IPS DF 19.7 (cell line): Measurements from ENCODE around the gene CACNB1.

Experiments
- DNase-seq: peaks from one replicate; pipeline ENCODE4 v3.0.0-alpha.2; 2013; ENCODE audit warnings: low read depth, low spot score

The CACNB1 gene

DNA sequence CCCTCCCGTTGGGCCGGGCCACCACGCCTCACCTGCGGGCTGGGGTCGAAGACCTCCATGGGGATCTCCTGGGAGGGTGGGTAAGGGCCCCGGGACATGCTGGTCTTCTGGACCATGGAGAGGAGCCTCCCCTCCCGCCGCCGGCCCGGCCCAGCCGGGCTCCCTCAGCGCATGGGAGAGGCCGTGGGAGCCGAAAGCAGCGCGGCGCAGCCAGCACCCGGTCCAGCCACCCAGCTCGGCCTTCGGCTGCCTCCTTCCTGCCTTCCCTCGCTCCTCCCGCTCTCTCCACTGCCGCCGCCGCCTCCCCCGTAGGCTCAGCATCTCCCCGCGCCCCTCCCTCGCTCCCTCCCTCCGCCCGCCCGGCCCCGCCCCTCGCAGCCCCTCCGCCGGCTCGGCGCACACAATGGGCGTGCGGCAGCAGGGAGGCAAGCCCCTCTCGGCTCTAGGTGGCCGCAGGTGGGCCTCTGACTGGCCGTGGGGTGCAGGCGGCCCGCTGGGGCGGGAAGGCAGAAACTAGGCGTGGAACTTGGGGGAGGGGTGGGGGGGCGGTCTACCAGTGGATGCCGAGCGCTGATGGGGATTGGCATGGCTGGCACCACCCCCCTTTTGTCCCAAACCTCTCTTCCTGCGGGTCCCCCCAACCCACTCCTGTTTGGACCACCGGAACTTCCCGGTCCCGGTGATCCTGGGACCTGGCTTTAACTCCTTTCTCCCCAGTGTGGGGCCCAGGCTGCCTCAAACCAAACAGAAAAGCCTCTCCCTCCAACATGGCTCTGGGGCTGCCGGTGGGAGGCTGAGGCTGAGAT, at the start of gene CACNB1:
Gene CACNB1 (minus strand): TSS at position 290 of the 806 bp plus-strand sequence. CDS start 174 bp downstream, at position 116.
- no peak for DNase-seq

DNA sequence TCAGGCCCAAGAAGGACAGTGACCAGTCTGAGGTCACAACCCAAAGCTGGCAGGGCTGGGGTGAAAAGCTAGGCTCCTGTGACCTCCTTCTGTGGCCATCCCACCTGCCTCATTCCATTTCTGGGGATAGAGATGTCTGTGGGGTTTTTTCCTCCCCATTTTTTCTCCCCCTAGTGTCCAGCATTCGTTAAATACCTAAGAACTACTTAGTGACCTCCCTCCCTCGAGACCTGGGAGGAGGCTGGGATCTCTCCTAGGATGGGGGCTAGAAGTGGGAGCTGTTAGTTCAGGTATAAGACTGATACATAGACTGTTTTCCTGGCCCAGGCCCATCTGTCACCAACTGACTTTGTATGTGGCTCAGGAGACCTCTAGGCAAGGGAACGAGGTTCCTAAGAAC, 48.8 kb upstream of the CACNB1 start:
- no peak for DNase-seq

- peak; percentile 84 for DNase-seq
These were observed 47.4 kb upstream of the CACNB1 start for GRCh38 chr17:39244600-39245570.

GRCh38 chr17:39244016-39244599, 46.6 kb upstream of the CACNB1 start:
- no peak for DNase-seq

- no peak for DNase-seq
These were observed 45.7 kb upstream of the CACNB1 start for GRCh38 chr17:39243155-39243554.

DNA sequence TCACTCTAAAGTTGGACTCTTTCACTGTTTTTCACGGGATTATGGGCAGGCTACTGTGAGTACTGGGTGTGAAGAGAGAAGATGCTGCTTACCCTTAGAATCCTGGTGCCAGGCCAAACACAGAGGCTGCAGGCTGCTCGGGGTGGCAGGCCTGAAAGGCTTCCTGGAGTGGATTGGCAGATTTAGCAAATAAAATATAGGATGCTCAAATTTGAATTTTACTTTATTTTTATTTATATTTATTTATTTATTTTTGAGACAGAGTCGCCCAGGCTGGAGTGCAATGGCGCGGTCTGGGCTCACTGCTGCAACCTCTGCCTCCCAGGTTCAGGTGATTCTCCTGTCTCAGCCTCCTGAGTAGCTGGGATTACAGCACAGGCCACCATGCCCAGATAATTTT, 43.2 kb upstream of the CACNB1 start:
- DNase-seq: no peak

DNA sequence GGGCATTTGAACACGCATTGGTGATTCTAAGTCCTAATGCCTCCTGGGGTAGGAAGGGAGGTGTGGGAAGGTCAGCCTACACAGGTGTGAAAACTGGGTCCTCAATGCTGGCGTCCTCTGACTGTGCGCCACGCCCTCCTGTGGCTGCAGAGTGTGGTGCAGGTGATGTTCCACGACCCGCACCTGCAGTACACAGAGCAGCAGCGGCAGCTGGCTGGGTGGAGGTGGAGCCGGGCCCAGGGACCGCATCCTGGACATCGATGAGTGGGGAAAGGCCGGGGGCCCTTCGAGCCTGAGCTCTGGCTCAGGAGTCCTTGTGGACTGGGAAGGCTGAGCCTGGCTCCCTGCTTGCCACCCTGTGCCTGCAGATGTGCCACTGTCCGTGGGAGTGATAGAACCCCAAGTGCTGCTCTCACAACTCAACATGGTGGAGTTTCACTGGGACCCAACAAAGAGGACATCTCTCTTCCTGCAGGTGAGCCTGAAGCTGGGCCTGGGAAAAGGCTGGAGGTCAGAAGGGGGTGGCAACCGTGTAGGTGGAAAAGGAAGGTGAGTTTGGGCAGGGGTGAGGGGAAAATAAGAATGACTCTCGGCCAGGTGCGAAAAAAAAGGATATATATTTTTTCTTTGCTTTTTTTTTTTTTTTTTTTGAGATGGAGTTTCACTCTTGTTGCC, 42.3 kb upstream of the CACNB1 start:
- peak; percentile 69 for DNase-seq

GRCh38 chr17:39238311-39238972, 41.0 kb upstream of the CACNB1 start:
- DNase-seq: no peak

DNA sequence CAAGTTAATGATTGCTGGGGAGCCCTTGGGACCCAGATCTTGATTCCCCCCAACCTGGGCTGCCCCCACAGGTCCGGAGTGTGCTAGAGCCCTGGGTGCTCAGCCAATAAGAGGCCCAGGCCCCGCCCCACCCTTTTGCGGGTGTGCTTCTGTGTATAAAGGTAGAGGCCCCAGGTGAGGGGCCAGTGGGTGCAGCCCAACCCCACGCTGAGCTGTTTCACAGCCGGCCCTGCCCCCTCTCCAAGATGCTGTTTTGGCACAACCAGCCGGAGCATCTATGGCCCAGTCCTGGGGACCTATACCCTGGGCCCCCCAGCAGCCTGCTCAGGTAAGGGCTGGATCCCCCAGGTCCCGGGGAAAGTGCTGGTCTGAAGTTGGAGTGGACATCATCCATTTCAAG, 40.1 kb upstream of the CACNB1 start:
- DNase-seq: no peak

- no peak for DNase-seq
These were observed 39.5 kb upstream of the CACNB1 start for GRCh38 chr17:39236981-39237441.

DNA sequence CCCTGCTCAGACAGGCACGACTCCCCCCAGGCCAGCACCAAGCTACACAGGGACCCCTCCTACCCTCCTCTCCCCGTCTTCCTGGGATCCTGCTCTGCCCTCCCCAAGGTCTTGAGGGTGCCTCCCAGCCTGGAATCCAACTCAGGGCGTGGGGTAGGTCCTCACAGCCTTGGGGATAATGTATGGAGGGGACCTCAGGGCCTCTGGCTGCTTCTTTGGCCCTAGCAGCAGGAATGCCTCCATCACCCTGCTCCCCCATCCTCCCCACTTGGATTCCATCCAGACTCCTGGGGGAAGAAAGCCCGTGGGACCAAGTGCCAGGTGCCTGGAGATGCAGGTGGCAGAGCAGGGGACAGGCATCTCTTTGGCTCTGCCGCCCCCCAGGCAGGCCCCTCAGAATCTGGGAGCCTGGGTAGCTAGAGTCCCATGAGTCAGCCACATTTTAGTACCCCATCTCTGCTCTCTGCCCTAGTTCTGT, 39.0 kb upstream of the CACNB1 start:
- DNase-seq: no peak

DNA sequence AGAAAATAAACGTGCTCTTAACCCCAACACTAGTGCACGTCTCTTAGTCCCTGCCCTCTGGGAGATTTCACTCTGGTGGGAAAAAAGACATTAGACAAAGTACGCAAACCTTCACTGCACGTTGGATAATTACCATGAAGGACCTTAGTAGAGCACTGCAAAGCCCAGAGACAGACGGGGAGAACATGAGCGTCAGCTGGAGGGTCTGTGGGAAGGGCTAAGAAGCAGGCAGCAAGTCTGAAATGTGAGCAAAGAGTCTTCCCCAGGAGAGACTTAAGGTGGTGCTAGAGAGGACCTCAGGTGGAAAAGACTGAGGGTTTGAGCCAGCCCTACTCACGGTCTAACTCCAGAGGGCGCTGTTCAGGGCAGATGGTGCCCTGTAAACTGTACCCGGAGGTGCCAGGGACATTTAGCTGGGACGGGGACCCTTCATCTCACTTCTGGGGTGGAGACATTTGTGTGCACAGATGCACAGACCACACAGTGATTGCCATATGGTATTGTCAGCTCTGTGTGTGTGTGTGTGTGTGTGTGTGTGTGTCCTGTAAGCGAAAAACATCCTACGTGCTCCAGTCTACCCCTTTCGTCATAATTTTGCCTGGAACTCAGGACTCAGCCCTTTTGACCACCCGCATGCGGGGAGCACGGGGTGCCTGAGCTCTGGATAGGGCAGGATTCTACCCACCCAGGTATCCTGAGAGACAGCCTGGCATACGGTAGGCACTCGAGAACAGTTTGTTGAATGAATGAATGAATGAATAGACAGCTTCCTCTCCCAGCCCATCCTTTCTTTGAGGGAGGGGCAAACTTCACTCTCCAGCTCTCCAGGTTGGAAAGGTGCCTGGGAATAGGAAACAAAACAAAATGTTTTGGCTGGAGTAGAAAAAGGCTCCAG, 38.3 kb upstream of the CACNB1 start:
- DNase-seq: peak; percentile 91

DNA sequence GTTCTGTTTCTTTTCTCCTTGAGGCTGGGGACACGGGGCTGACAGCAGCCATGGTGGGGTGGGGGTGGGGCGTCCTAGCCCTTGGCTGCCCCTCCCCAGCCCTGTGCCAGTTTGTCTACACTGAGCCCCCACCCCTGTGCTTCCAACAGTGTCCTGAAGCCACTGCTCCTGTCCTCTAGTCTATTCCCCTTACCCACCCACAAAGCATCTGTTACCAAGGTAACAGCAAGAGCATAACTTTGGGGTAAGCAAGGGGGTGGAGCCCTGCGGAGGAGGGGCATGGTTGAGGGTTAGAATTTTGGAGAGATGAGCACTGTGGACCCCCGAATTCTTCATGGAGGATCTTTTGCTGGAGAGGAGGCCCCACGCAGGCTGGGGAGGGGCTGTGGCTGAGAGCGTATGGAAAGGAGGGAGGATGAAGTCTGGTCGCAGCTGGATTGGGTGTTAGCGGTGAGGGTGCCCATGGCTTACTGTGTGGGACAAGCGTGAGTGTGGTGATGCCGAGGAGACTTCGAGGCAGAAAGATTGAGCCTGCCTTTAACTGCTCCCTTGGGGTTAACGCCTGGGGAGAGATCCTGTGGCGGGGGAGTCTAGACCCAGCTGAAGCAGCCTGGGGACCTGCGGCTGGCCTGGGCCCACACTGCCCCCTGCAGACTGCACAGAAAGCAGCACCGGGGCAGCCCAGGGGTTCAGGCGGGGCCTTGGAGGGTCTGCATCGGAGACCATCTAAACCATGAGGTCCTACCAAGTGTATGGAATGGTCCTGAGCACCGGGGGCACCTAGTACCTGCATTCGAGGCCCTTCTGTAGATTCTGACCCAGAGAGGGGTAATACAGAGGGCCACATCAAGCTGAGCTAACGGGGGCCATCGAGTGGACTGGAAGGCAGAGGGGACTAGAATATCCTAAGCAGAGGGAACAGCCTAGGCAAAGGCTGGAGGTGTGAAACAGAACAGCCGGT, 34.4 kb upstream of the CACNB1 start:
- DNase-seq: no peak

DNA sequence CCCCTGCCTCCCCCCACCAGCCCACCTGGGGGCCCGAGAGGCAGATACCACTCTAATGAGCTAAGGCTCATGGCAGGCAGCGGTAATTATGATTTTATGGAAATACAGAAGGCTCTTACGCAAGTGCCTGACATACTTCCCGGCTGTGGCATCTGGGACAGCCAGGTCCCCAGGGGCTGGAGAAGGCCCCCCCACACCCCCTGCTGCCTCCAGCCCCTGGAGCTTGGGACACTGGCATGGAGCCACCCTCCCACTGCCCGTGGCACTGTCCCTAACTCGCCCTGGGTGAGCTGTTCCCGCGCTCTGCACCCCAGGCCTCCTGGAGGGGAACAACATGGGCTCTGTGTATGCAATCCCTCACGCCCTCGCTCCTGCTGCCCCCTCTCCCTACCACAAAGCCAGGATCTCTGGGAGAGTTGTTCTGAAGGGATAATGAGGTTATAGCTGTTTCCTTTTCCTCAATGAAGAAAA, 33.7 kb upstream of the CACNB1 start:
- no peak for DNase-seq

DNA sequence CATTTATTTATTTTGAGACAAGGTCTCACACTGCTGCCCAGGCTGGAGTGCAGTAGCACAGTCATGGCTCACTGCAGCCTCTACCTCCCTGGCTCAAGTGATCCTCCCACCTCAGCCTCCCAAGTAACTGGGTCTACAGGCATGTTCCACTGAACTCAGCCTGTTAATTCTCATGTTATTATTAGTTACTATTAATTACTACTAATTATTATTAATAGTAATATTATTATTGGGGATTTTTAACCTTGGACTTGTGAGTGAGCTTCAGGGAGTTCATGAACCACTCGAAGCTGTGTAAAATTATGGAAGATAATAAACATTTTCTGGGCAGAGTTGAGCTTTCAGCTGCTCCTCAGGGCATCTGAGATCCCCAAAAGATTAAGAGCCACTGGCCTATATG, 32.9 kb upstream of the CACNB1 start:
- no peak for DNase-seq

- no peak for DNase-seq
These were observed 31.9 kb upstream of the CACNB1 start for GRCh38 chr17:39229274-39229913.

DNA sequence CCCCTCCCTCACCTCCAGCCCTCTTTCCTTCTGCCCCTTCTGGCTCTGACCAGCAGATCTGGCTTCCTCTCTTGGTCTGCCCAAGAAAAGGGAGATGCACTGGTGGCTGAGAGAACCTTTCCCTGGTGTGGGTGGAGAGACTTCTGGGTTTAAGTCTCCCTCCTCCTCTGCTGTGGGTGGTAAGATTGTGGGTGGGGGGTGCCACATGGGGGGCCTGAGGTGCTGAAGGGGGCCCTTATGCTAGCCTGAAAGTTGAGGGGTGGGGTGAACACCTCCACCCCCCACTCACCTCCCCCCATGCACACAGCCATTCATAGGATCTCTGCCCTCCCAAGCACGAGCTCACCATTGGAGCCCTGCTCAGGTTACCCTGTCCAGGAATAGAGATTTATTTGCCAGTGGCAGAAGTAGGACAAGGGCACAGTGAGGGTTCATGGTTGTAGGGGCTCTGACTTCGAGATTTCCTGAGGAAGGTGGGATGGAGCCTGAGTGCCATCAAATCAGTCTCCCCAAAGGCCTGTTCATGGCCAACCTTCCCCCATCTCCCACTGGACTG, 30.0 kb upstream of the CACNB1 start:
- no peak for DNase-seq
